ENCODE data around the gene GPC3. TPM values are rescaled to one million over a fixed set of nuclear protein-coding genes. Genes with fewer than 3 reads are reported as not detected.

GPC3 gene
- total and polyA plus RNA-seq, 2 donors (not counting 3 experiments of a cell fraction or from before 2014, with no cell fraction given), result not detected

DNA sequence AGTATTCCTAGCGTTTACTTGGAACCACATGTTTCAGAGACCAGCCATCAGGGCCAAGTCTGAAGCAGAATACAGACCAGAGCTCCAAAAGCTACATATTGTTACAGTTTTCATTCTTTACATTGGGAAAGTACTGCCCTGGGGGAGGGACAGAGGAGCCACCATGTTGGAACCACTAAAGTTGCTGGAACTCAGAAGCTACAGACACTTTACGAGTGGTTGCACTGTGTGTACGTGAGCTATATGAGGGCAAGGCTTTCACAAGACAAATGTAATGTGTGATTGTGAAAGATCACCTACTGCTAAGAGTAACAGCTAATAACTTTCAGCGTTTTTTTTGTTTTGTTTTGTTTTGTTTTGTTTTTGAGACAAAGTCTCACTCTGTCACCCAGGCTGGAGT lies 11.7 kb downstream of the GPC3 start:
- Histone ChIP-seq H3K4me2 (ENCODE audit: insufficient read depth, low read length) (no peak overlapping the region), H3K36me3 (ENCODE audit: control insufficient read depth in 2 of 2, extremely low read depth in 1 of 2, insufficient read depth in 2 of 2, low read length in 2 of 2) (no peaks in the 10 kb centered on the region), H3K79me2 (ENCODE audit: control insufficient read depth, insufficient read depth, low read length) (no peaks in the 10 kb centered on the region), H3K27ac (ENCODE audit: insufficient read depth, low read depth, low read length) (no peak overlapping the region), H3K9ac (replicated peaks; ENCODE audit: extremely low read depth, insufficient read depth, low read length) (no peak overlapping the region), H3K9me3 (replicated peaks; ENCODE audit: control insufficient read depth, insufficient read depth, low read length) (no peaks in the 10 kb centered on the region), H3K4me3 (replicated peaks in 1 of 3; ENCODE audit: insufficient read depth in 1 of 3, low read depth in 1 of 3, low read length in 3 of 3) (no peak overlapping the region), H4K20me1 (replicated peaks; ENCODE audit: control insufficient read depth, extremely low read depth, insufficient read depth, low read length) (no peaks in the 10 kb centered on the region), H3K9me1 (replicated peaks; ENCODE audit: control insufficient read depth, extremely low read depth, insufficient read depth, low read length) (no peaks in the 10 kb centered on the region), H2AFZ (ENCODE audit: low read depth, low read length) (no peak overlapping the region), H3K4me1 (ENCODE audit: control insufficient read depth, extremely low read depth, insufficient read depth, low read length) (no peaks in the 10 kb centered on the region), H3K27me3 (ENCODE audit: control insufficient read depth in 2 of 2, insufficient read depth in 2 of 2, low read length in 2 of 2) (no peaks in the 10 kb centered on the region)
- ChIA-PET POLR2A (no interaction called here), CTCF (no interaction called here)
- no TSS peak for BruUV-seq (replicated peaks)
- DNase-seq (ENCODE audit: low read depth, low spot score), result no peak
- dilution Hi-C loops (cut with MboI; ENCODE audit: extremely low pct_ligation_motif_present, low sequenced_read_pairs), result no loop called here
- no peak for FAIRE-seq
- no peak for TF ChIP-seq POLR2A (IDR thresholded peaks at IDR 0.05; ENCODE audit: low read depth, low read length)
- no peak for TF ChIP-seq EZH2 (IDR thresholded peaks at IDR 0.05; ENCODE audit: borderline replicate concordance, low read depth, low read length, severe bottlenecking)
- TF ChIP-seq POLR2AphosphoS5 (IDR thresholded peaks at IDR 0.05; ENCODE audit: insufficient read depth, low read depth, low read length), result no peak
- no peak for TF ChIP-seq FOS (IDR thresholded peaks at IDR 0.05; ENCODE audit: borderline replicate concordance, insufficient read depth, low read length)
- TF ChIP-seq MYC (IDR thresholded peaks at IDR 0.05; ENCODE audit: low read depth, low read length), result no peak
- no peak for TF ChIP-seq GATA2 (IDR thresholded peaks at IDR 0.05; ENCODE audit: insufficient read depth, insufficient read length, low read depth, low read length)
- TF ChIP-seq, protein P1, sequence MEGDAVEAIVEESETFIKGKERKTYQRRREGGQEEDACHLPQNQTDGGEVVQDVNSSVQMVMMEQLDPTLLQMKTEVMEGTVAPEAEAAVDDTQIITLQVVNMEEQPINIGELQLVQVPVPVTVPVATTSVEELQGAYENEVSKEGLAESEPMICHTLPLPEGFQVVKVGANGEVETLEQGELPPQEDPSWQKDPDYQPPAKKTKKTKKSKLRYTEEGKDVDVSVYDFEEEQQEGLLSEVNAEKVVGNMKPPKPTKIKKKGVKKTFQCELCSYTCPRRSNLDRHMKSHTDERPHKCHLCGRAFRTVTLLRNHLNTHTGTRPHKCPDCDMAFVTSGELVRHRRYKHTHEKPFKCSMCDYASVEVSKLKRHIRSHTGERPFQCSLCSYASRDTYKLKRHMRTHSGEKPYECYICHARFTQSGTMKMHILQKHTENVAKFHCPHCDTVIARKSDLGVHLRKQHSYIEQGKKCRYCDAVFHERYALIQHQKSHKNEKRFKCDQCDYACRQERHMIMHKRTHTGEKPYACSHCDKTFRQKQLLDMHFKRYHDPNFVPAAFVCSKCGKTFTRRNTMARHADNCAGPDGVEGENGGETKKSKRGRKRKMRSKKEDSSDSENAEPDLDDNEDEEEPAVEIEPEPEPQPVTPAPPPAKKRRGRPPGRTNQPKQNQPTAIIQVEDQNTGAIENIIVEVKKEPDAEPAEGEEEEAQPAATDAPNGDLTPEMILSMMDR (IDR thresholded peaks at IDR 0.05; ENCODE audit: extremely low read depth in 1 of 2, insufficient read depth in 1 of 2, low read depth in 1 of 2, low read length in 2 of 2), result no peak
- TF ChIP-seq JUN (IDR thresholded peaks at IDR 0.05; ENCODE audit: borderline replicate concordance, insufficient read depth, insufficient read length, low read depth), result no peak
- TF ChIP-seq, protein P2, sequence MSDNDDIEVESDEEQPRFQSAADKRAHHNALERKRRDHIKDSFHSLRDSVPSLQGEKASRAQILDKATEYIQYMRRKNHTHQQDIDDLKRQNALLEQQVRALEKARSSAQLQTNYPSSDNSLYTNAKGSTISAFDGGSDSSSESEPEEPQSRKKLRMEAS (IDR thresholded peaks at IDR 0.05; ENCODE audit: insufficient read depth, insufficient read length), result no peak
- intact Hi-C loops (cut with micrococcal nuclease), result no loop called here
